ENCODE data around the gene ZNF616.

DNA sequence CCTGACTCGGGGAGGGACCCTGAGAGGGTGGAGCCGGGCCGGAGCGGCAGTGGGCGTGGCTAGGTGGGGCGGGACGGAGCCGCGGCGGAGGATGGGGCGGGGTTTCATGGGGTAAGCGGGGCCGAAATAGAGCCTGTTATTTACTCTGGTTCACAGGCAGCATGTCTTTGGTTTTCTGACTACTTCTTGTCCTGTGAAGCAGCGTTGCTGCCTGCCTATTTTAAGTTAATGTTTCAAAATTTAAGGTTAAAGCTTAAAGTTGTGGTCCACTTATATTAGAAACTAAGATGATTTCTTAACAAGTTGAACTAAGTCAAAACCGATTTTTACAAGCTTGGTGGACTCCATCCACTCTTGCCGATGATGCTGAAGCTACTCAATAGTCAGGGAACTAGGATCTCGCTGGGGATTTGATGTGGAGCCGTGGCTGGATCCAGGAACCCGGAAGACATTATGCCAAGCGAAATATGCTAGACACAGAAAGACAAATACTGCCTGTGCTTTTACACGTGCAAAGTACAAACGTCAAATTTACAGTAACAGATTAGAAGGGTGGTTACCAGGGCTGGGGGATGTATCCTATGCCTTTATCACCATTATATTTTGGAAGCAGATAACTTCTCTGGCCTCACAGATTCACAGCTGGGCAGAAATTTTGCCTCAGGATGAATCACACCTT lies 433 bp upstream of the ZNF616 start:
- TF ChIP-seq, protein P1, sequence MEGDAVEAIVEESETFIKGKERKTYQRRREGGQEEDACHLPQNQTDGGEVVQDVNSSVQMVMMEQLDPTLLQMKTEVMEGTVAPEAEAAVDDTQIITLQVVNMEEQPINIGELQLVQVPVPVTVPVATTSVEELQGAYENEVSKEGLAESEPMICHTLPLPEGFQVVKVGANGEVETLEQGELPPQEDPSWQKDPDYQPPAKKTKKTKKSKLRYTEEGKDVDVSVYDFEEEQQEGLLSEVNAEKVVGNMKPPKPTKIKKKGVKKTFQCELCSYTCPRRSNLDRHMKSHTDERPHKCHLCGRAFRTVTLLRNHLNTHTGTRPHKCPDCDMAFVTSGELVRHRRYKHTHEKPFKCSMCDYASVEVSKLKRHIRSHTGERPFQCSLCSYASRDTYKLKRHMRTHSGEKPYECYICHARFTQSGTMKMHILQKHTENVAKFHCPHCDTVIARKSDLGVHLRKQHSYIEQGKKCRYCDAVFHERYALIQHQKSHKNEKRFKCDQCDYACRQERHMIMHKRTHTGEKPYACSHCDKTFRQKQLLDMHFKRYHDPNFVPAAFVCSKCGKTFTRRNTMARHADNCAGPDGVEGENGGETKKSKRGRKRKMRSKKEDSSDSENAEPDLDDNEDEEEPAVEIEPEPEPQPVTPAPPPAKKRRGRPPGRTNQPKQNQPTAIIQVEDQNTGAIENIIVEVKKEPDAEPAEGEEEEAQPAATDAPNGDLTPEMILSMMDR (IDR thresholded peaks at IDR 0.05): no peak
- TF ChIP-seq POLR2A (IDR thresholded peaks at IDR 0.05): no peak
